Astrocyte (in vitro differentiated cells and primary cell): ENCODE measurements around the gene ESYT1. TPM values are rescaled to one million over a fixed set of nuclear protein-coding genes. Genes with fewer than 3 reads are reported as not detected.

Source experiments
- DNase-seq: peaks from one replicate; pipeline ENCODE4 v3.0.0-alpha.2; 2010; ENCODE audit warnings: low read depth
- FAIRE-seq: peaks from 2 replicates; lab custom pipeline; 2011; peaks lifted over from hg19 to GRCh38; lab: Jason Lieb, UNC
- H2AFZ ChIP-seq: 2 replicates; pipeline ENCODE4 v1.6.0; 2012; ENCODE audit warnings: low read depth, low read length, inconsistent platforms
- H3K27ac ChIP-seq: 2 replicates; pipeline ENCODE4 v1.5.1; 2011; ENCODE audit warnings: low read depth, low read length, inconsistent platforms
- H3K27me3 ChIP-seq: 2 replicates; pipeline ENCODE4 v1.6.0; 2011; ENCODE audit warnings: low read length, inconsistent platforms; ENCODE audit not compliant: insufficient read depth
- H3K36me3 ChIP-seq: 2 replicates; pipeline ENCODE4 v1.5.1; 2011; ENCODE audit warnings: low read length, inconsistent platforms; ENCODE audit not compliant: insufficient read depth
- H3K4me1 ChIP-seq: 2 replicates; pipeline ENCODE4 v1.5.1; 2011; ENCODE audit warnings: low read length, inconsistent platforms; ENCODE audit not compliant: insufficient read depth
- H3K4me2 ChIP-seq: 2 replicates; pipeline ENCODE4 v1.6.0; 2012; ENCODE audit warnings: low read length, inconsistent platforms
- H3K4me3 ChIP-seq: 2 replicates; pipeline ENCODE4 v1.5.1; 2011; ENCODE audit warnings: low read depth, mild to moderate bottlenecking, low read length, inconsistent platforms; ENCODE audit not compliant: insufficient read depth
- H3K79me2 ChIP-seq: 2 replicates; pipeline ENCODE4 v1.6.0; 2012; ENCODE audit warnings: mild to moderate bottlenecking, low read length, inconsistent platforms; ENCODE audit not compliant: insufficient read depth
- H3K9ac ChIP-seq: 2 replicates; pipeline ENCODE4 v1.6.0; 2012; ENCODE audit warnings: mild to moderate bottlenecking, low read length, inconsistent platforms
- H3K9me3 ChIP-seq: 2 replicates; pipeline ENCODE4 v1.5.1; 2012; ENCODE audit warnings: low read depth, mild to moderate bottlenecking, low read length, inconsistent platforms; ENCODE audit not compliant: insufficient read depth
- H4K20me1 ChIP-seq: 2 replicates; pipeline ENCODE4 v1.6.0; 2012; ENCODE audit warnings: low read length, inconsistent platforms; ENCODE audit not compliant: insufficient read depth
- H3K27ac Mint-ChIP-seq: one replicate; pipeline ENCODE4 v1.8.0; 2021; ENCODE audit warnings: mild to moderate bottlenecking, mixed read lengths; ENCODE audit not compliant: unreplicated experiment
- H3K27me3 Mint-ChIP-seq: one replicate; pipeline ENCODE4 v1.8.0; 2021; ENCODE audit warnings: low read depth, mixed read lengths; ENCODE audit not compliant: unreplicated experiment
- H3K36me3 Mint-ChIP-seq: one replicate; pipeline ENCODE4 v1.8.0; 2021; ENCODE audit warnings: low read depth, mixed read lengths; ENCODE audit not compliant: unreplicated experiment
- H3K4me1 Mint-ChIP-seq: one replicate; pipeline ENCODE4 v1.8.0; 2021; ENCODE audit warnings: low read depth, mixed read lengths; ENCODE audit not compliant: unreplicated experiment
- H3K4me3 Mint-ChIP-seq: one replicate; pipeline ENCODE4 v1.8.0; 2021; ENCODE audit warnings: mild to moderate bottlenecking, moderate library complexity, mixed read lengths; ENCODE audit not compliant: unreplicated experiment
- H3K9me3 Mint-ChIP-seq: one replicate; pipeline ENCODE4 v1.8.0; 2021; ENCODE audit warnings: mild to moderate bottlenecking, mixed read lengths; ENCODE audit not compliant: unreplicated experiment
- CTCF ChIP-seq: IDR thresholded peaks from 2 replicates; pipeline ENCODE4 v1.5.1; 2011; ENCODE audit warnings: low read depth, mild to moderate bottlenecking, inconsistent platforms, low read length, moderate library complexity; ENCODE audit not compliant: insufficient read depth
- EZH2 ChIP-seq: IDR thresholded peaks from 2 replicates; pipeline ENCODE4 v1.6.1; 2012; ENCODE audit warnings: mild to moderate bottlenecking, low read length, inconsistent platforms; ENCODE audit not compliant: insufficient read depth
- total RNA-seq: library from RNA; stranded (reverse); gene quantifications from 2 replicates; pipeline ENCODE4 v1.2.1, GENCODE V29; 2021

The ESYT1 gene
- total RNA-seq, 1 donor from 2014 or later, result 142 TPM

GRCh38 chr12:56134897-56135296 is 6.8 kb downstream of the ESYT1 start:
- Histone ChIP-seq H3K27me3 (no peaks in the 10 kb centered on the region), H3K27ac (no peak overlapping the region), H3K4me1 (no peaks in the 10 kb centered on the region), H3K9ac (no peak overlapping the region), H3K36me3 (peaks cover 46% of the 10 kb centered on the region), H3K4me2 (no peak overlapping the region), H3K79me2 (peaks cover 23% of the 10 kb centered on the region), H2AFZ (no peak overlapping the region), H3K4me3 (no peak overlapping the region), H3K9me3 (no peaks in the 10 kb centered on the region), H4K20me1 (peaks cover 19% of the 10 kb centered on the region)
- no peak overlapping the region for H3K27ac Mint-ChIP-seq
- no peaks in the 10 kb centered on the region for H3K27me3 Mint-ChIP-seq
- H3K9me3 Mint-ChIP-seq, result no peaks in the 10 kb centered on the region
- peaks cover 49% of the 10 kb centered on the region for H3K36me3 Mint-ChIP-seq
- peaks cover 7% of the 10 kb centered on the region for H3K4me1 Mint-ChIP-seq
- H3K4me3 Mint-ChIP-seq, result no peak overlapping the region
- FAIRE-seq, result no peak
- no peak for TF ChIP-seq EZH2
- no peak for TF ChIP-seq CTCF
- DNase-seq, result no peak

- TF ChIP-seq EZH2, result no peak
- no peak for TF ChIP-seq CTCF
- FAIRE-seq (no peak), DNase-seq (no peak)
- no peaks in the 10 kb centered on the region for H3K79me2 ChIP-seq
- no peak overlapping the region for H3K9ac ChIP-seq
- no peaks in the 10 kb centered on the region for H4K20me1 ChIP-seq
- Mint-ChIP-seq H3K36me3 (peaks cover 59% of the 10 kb centered on the region), H3K27ac (no peak overlapping the region), H3K4me1 (no peaks in the 10 kb centered on the region), H3K9me3 (peaks cover 4% of the 10 kb centered on the region), H3K4me3 (no peak overlapping the region), H3K27me3 (no peaks in the 10 kb centered on the region)
- no peak overlapping the region for H3K27ac ChIP-seq
- H3K36me3 ChIP-seq, result peaks cover 53% of the 10 kb centered on the region
- no peaks in the 10 kb centered on the region for H3K9me3 ChIP-seq
- no peak overlapping the region for H3K4me3 ChIP-seq
- no peaks in the 10 kb centered on the region for H3K27me3 ChIP-seq
- H3K4me1 ChIP-seq, result no peaks in the 10 kb centered on the region
- no peak overlapping the region for H2AFZ ChIP-seq
- no peak overlapping the region for H3K4me2 ChIP-seq
These were observed 9.9 kb downstream of the ESYT1 start for GRCh38 chr12:56137853-56138571.

- no peak overlapping the region for H3K27ac ChIP-seq
- FAIRE-seq (no peak), DNase-seq (no peak)
- H3K4me3 ChIP-seq, result no peak overlapping the region
- no peaks in the 10 kb centered on the region for H4K20me1 ChIP-seq
- H3K9ac ChIP-seq, result no peak overlapping the region
- no peak overlapping the region for H2AFZ ChIP-seq
- H3K9me3 Mint-ChIP-seq, result peaks cover 4% of the 10 kb centered on the region
- no peak for TF ChIP-seq EZH2
- TF ChIP-seq CTCF, result no peak
- no peak overlapping the region for H3K4me3 Mint-ChIP-seq
- H3K27me3 Mint-ChIP-seq, result no peaks in the 10 kb centered on the region
- no peaks in the 10 kb centered on the region for H3K79me2 ChIP-seq
- H3K36me3 ChIP-seq, result peaks cover 54% of the 10 kb centered on the region
- peaks cover 5% of the 10 kb centered on the region for H3K4me1 Mint-ChIP-seq
- H3K9me3 ChIP-seq, result no peaks in the 10 kb centered on the region
- H3K27me3 ChIP-seq, result no peaks in the 10 kb centered on the region
- no peak overlapping the region for H3K27ac Mint-ChIP-seq
- no peaks in the 10 kb centered on the region for H3K4me1 ChIP-seq
- peaks cover 57% of the 10 kb centered on the region for H3K36me3 Mint-ChIP-seq
- no peak overlapping the region for H3K4me2 ChIP-seq
These were observed 14.1 kb downstream of the ESYT1 start for GRCh38 chr12:56141946-56142784.
